Cerebellar cortex (tissue), 1 donor: ENCODE results near the gene GPR25.

ENCODE experiments used
- DNase-seq: peaks from one replicate; pipeline ENCODE4 v3.0.0-alpha.2; 2015; ENCODE audit warnings: low spot score

Gene GPR25

GRCh38 chr1:200873671-200874397 lies 1.1 kb downstream of the GPR25 start:
- no peak for DNase-seq

DNA sequence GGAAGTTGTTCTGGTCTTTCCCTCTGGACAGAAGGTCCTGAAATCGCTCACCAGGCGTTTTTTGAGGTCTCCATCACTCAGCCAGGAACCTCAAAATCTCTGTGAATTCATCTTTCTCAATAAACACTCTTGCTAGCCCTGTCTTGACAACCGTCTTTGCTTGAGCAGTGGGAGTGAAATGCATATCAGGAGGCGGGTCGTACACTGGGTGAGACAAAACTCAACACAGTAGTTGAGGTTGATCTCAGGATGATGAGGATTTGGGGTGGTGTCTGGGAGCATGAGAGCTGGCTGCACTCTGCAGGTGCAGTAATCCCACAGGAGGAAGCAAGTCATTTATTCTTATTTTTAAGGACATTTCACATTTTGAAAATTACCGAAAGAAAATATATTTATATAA lies 1.9 kb downstream of the GPR25 start:
- no peak for DNase-seq

DNA sequence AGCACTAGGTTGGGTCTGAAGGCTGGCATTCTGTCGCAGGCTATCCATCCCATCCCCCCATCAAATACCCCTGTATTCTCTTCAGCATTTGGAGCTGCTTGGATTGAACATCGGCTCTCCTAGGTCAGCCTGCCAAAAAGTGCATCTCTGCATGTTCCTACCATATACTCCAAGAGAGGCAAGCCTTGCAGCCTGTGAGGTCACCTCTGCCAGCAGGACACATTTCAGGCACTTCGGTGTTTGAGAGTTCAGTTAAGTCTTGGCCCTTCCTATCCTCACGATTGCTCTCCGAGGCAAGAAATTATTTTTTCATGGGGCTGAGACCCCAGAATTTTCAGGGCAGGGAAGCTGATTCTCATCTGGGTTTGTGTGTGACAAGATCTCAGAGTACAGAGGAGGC lies 2.6 kb downstream of the GPR25 start:
- no peak for DNase-seq

- no peak for DNase-seq
Observed at GRCh38 chr1:200877010-200877409, 4.2 kb downstream of the GPR25 start.

DNA sequence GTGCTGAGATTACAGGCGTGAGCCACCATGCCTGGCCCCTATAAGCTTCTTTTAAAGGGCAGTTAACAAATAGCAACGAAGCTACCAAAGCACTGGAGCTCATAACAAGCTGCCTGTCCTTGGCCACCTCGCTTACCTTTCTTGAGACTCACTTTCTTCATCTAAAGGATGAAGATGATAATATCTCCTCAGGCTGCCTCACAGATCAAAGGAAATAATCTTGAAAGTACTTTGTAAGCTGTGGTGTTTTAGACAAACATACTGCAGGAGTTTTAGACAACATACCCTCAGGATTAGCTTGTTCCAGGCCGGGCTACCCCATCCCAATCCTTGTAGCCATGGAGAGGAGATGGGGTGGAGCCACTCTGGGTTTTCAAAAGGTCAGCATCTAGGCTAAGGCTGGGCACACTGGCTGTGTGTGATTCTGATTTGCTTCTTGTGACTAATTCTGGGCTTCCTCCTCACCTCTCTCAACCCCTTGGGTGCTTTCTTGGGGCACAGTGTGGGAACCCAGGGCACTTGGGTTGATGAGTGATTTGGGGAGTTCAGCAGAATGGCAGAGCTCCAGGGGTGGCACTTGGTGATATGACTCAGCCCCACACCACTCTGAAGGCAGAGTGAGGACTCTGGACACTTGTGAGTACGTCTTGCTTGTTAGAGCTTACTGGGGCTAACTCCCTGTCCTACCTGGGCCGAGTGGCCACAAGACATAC lies 5.2 kb downstream of the GPR25 start:
- DNase-seq, result no peak

DNA sequence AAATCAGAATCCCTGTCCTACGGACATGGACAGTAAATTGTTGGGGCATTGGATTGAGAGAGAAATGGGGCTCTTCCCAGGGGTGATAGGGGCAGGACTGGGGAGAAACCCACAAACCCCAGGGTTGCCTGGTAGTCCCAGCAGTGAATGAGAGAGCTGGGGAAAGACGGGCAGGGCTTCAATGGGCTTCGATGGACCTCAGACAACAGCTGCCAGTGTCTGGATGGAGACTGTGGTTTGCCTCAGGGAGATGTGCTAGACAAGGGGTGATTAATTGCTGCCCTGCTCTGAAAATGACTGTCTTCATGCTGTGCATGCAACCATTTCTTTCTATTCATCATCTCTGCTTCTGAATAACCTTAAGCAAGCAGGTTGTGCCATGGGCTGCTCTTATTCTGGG lies 7.4 kb downstream of the GPR25 start:
- no peak for DNase-seq

DNA sequence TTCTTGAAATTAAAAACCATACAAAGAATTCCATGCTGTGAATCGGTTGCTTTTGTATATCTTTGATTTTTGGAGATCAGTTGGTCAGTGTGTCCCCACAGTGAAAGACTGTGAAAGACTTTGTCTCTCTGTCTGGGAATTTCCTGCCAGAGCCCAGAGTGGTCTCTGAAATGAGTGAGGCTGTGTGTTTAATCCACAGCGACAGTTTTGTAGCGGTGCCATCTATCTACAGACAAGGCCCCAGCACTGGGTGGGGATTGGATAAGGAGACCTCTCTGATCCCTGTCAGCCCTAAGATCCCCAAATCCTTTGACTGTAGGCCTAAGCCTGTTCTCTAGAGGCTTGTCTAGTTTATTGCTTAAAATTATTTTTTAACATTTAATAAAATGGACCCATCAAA lies 10.3 kb downstream of the GPR25 start:
- no peak for DNase-seq

GRCh38 chr1:200885623-200886402 lies 13.0 kb downstream of the GPR25 start:
- no peak for DNase-seq

- DNase-seq, result no peak
Observed at GRCh38 chr1:200886594-200886993, 13.8 kb downstream of the GPR25 start.

DNA sequence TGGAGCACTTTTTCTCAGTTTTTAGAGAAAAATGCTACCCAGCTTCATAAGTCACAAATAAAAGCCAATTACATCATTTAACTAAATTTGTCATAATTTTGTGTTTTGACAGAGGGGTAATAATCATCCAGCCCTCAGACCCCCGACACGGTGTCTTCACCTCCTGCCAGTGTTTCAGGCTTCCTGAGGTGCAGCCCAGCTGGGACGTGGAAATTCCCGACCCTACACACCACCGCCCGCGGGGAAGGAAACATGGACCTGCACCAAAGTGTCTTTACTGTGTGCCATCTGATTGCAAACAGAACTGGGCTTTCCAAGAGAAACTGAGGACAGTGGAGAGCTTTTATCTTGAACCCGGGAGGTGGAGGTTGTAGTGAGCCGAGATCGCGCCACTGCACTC lies 14.3 kb downstream of the GPR25 start:
- no peak for DNase-seq

GRCh38 chr1:200887772-200888348 lies 15.1 kb downstream of the GPR25 start:
- no peak for DNase-seq

DNA sequence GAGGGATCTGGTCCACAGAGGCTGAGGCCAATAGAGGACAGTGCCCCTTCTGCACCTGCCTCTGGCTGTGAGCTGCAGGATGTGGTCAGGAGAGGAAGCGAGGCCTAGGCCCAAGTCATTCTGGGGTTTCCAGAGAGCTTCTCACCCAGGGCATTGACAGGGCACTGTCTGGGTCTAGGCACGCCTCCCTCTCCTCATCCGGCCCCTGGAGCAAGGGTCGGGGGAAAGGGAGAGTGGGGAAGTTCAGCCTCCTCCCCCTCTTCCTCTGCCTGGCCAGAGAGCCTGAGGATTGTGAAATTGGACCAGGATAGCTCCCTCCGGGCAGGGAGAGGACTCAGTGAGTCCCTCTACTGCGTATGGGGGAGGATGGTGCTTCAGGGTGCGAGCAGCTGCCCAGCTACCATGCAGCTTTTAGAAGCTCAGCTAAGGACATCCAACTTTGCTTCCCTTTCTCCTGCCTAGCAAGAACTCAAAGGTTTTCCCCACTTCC lies 15.6 kb downstream of the GPR25 start:
- DNase-seq, result no peak

GRCh38 chr1:200889571-200889970 lies 16.8 kb downstream of the GPR25 start:
- no peak for DNase-seq

- DNase-seq, result no peak
Observed at GRCh38 chr1:200890027-200890426, 17.2 kb downstream of the GPR25 start.

DNA sequence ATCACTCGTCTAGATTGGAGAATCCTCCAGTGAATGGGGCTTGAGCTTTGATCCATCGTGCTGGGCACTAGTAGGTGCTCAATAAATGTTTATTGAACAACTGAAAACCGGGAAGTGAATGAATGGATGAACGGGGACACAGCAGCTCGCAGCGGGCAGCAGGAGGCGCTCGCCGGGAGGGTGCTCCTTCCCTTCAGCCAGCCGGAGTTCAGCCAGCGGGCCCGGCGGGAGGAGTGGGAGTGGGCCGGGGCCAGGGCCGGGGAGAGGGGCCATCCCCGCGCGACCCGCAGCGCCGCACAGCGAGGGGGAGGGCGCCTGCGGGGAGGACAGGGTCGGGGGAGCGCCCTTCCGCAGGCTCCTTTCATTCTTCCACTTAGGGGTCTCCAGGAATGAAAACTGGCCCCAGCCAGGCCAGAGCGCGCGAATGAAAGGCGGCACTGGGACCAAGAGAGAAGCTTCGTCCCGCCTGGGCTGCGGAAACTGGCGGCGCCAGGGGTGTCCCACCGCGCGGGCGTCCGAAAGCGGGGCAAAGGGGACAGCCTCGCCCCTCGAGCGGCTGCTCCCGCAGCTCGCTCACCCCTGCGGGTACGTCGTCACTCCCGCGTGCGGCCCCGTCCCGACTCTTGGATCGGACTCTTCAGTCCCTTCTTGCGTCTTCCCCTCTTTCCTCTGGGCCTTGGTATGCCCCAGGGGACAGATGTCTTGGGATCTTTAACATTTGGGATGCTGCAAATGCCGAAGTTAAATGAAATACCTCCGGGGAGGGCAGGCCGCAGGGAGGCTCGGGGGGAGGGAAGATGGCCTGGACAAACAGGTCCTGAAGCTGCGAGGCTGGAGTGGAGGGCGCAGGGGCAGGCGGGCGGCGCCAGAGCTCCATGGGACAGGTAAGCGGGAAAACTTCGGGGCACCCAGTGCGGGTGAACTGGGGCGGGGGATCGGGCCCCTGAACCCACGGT lies 18.3 kb downstream of the GPR25 start:
- DNase-seq, result peak; percentile 58

DNA sequence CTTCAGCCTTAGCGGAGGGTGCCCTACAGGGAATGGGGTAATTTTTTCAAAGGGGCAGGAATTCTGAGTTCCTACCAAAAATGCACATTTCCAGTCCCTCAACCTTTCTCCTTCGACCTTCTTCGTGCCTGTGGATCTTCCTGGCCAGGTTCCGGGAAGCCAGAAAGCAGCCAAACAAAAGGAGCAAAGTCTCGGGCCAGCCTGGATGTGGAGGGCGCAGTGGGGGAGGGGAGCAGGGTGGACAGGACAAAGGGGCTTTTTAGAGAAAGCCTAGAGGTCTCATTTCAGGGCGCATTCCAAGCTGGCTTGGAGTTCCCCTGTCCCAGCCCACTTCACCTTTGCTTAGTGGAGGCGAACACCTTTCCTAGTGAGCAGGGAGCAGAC lies 19.0 kb downstream of the GPR25 start:
- DNase-seq, result peak; percentile 27

DNA sequence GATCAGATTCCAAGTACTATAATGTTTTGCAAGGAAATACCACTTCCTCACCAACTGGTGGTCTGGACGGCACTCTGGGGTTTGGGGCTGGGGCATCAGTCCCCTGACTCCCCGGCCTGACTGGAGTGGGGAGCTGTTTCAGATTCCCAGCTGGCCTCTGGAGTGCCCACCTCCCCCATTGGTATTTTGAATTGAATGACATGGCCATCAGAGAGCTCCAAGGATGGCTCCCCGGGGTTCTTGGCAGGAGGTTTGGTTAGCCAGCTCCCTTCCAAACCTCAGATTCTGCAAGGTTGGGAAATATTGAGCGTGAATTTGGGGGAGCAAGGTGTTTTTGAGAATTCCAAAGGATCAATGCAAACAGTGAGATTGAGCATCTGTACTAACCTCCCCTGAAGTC lies 19.8 kb downstream of the GPR25 start:
- no peak for DNase-seq

GRCh38 chr1:200892958-200893357 lies 20.2 kb downstream of the GPR25 start:
- DNase-seq, result no peak

GRCh38 chr1:200893411-200893901 lies 20.7 kb downstream of the GPR25 start:
- DNase-seq, result no peak

GRCh38 chr1:200894712-200895442 lies 22.1 kb downstream of the GPR25 start, which contains the start of gene INAVA:
Gene INAVA (plus strand): TSS chr1:200894900. CDS start chr1:200898401, 3,501 bp downstream.
- no peak for DNase-seq
